CD4-positive, alpha-beta T cell treated with Interleukin-1 beta for 1 hour (primary cell): ENCODE measurements around the gene PPM1B.
"Not testable (repeated sequence)": the region's sequence is repeated elsewhere in the genome, so short reads cannot be mapped to it uniquely, and the experiment has no call there.

Experiments used
- DNase-seq, 2 donors: peaks; one replicate each; pipeline ENCODE4 v3.0.0-alpha.2; 2020 to 2022

The PPM1B gene

GRCh38 chr2:44203542-44203941 lies 34.9 kb downstream of the PPM1B start:
- DNase-seq, result no peak

GRCh38 chr2:44205169-44205568 lies 36.5 kb downstream of the PPM1B start:
- no peak for DNase-seq

DNA sequence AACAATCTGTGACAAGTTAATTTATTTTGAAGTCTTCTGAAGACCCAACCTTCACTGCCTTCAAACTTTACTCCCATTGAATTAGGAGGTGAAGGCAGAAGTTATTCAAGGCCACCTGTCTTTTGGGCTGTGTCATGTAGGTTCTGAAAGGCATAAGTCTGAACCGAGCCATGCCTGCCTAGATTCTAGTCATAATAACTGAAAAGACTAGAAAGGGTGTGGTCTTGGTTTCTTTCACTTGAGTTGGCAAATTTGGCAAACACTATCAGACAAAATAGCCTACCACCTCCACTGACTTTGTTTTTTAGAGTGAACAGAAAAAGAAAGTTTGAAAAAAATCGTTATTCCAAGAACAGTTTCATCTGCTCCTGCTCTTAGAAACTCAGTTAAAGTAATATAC lies 38.4 kb downstream of the PPM1B start:
- no peak for DNase-seq

- DNase-seq, result not testable (repeated sequence)
These were observed 39.0 kb downstream of the PPM1B start for GRCh38 chr2:44207648-44208047.

DNA sequence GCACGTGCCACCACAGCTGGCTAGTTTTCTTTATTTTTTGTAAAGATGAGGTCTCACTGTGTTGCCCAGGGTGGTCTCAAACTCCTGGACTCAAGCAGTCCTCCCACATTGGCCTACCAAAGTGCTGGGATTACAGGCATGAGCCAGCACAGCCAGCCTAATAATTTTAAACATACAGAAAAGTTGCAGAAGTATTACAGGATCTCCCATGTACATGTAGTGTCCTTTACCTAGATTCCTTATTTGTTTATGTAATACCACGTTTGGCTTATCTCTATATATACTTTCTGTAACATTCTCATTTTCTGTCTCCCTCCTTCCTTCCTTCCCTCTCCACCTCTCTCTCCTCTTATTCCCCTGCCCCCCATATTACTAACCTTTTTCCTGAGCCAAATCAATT lies 41.7 kb downstream of the PPM1B start:
- no peak for DNase-seq

GRCh38 chr2:44211183-44211582 lies 42.5 kb downstream of the PPM1B start:
- DNase-seq, result no peak

GRCh38 chr2:44212302-44212701 lies 43.6 kb downstream of the PPM1B start:
- DNase-seq, result no peak

DNA sequence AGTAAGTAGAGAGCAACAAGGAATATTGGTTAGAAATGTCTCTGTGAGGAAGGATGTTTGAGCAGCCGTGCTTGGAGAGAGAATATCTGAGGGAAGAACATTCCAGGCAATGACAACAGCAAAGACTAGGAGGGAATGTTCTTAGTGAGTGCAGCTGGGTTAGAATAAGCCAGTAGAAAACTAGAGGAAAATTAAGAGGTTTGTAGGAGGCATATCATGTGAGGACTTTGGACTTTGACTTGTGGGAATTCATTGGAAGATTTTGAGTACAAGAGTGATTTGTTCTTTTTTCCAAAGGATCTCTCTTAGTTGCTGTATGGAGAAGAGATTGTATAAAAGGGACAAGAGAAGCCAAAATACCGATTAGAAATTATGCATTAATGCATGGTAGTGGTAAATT lies 47.2 kb downstream of the PPM1B start:
- no peak for DNase-seq

DNA sequence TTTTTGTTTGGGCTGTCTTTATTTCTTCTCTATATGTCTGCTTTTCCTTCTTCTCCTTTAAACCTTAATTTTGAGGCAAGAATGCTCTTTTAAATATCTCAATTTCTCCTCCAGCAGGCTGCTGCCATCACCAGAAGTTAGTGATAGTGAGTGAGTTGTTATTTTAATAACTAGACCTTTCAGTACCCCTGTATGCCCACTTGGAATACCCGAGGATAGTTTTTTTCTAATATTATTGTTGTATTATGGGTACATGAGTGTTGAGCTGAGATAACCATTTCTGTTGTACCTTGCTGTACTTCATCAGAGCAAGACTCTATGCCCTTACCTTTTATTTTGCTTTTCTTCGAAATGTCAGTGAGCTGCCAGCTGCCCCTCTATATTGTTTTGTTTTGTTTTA lies 50.1 kb downstream of the PPM1B start:
- no peak for DNase-seq

GRCh38 chr2:44226753-44227152 lies 58.1 kb downstream of the PPM1B start:
- no peak for DNase-seq

- DNase-seq, result no peak
These were observed 61.7 kb downstream of the PPM1B start for GRCh38 chr2:44230378-44230777.

GRCh38 chr2:44233450-44234128 lies 64.9 kb downstream of the PPM1B start:
- no peak for DNase-seq

- peak; percentile 25 to 54 for DNase-seq
These were observed 68.5 kb downstream of the PPM1B start for GRCh38 chr2:44237221-44237620.

GRCh38 chr2:44242904-44243303 lies 74.2 kb downstream of the PPM1B start:
- no peak for DNase-seq

DNA sequence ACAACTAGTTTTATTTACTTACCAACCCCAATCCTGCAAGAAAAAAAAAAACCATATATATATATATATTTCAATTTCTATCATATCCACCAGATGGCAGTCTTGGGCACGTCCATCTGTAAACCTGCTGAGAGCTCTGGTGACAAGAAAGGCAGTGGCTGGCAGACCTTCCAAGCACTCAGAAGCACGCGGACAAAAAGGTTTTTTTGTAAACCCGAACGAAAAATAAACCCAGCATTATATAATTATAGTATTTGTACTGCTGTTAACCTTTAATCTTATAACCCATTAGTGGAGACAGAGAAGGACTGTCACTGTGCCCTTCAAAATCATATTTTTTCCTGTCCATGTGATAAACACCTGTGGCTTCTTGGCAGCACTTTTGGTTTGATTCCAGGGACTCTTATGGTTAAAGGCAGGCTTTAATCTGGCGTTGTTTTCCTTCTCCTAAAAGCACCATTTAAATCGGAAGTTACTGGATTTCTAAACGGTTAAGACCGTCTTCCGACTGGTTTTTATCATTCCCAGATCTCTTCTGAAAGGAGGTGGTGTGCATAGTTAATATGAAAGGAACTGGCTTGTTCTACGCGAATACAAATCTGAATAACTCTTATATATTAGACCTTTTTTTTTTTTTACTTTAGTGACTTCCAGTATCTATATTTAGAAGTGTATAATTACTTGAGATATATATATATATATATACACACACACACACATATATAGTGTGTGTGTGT lies 75.6 kb downstream of the PPM1B start:
- peak; percentile 56 to 71 for DNase-seq

DNA sequence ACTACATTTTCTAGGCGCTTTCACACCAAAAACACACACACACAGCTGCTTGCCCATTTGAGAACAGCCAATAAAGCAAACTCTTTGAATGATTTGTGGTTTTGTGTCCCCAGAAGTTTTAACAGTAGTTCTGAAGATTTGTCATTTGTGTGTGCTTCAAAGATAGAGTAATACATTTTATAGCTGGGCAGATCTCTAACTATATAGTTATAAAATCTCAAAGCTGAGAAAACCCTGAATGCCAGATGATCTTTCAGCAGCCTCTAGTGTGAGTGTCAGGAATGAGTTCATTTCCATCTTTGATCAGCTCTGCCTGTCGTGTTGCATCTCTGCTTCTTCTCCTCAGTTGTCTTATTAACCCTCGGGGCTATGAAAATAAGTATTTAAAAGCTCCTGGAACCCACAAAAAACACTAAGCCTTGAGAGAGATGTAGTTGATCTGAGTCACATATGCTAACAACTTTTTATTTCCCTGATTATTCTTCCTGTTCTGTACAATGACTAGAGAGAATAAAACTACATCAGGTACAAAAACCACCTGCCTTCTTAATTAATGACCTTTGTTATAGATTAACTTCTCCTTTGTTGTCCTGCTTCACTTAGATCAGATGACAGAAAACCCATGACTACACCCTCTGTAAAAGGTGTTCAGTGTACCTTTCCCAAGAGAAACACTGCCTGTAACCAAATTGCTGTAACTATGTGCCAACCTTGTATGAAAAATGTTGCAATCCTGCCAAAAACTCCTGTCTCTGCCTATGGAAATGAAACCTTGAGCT lies 76.6 kb downstream of the PPM1B start:
- no peak for DNase-seq

DNA sequence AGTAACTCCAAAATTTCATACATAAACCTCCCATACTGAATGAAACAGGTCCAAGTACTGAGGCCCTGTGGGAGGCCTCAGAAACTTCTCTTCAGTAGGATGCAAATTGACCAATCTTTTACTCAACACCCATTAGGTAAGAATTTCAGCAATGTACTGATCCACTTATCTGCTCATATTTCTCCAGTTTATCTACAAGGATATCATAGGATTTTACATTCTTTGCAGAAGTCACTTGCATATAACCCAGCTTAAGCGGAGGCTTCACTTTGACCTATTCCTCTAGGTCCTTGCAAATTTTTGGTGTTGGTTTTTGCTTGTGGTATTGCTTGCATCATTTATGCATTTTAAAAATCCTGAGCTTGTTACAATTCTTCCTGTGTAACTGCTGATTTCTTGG lies 77.8 kb downstream of the PPM1B start:
- DNase-seq, result no peak

- no peak for DNase-seq
These were observed 78.2 kb downstream of the PPM1B start for GRCh38 chr2:44246840-44247369.

GRCh38 chr2:44247924-44248323 lies 79.2 kb downstream of the PPM1B start:
- no peak for DNase-seq

DNA sequence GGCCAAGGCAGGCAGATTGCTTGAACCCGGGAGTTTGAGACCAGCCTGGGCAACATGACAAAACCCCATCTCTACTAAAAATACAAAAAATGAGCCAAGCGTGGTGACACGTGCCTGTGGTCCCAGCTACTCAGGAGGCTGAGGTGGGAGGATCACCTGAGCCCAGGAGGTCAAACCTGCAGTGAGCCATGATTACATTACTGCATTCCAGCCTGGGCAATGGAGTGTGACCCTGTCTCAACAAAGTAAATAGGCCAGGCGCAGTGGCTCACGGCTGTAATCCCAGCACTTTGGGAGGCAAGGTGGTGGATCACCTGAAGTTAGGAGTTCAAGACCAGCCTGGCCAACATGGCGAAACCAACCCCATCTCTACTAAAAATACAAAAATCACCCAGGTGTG lies 80.6 kb downstream of the PPM1B start:
- DNase-seq, result not testable (repeated sequence)

GRCh38 chr2:44250376-44250775 lies 81.7 kb downstream of the PPM1B start:
- DNase-seq, result no peak

- no peak for DNase-seq
These were observed 85.3 kb downstream of the PPM1B start for GRCh38 chr2:44254023-44254422.

GRCh38 chr2:44255704-44256103 lies 87.0 kb downstream of the PPM1B start:
- DNase-seq, result not testable (repeated sequence)

DNA sequence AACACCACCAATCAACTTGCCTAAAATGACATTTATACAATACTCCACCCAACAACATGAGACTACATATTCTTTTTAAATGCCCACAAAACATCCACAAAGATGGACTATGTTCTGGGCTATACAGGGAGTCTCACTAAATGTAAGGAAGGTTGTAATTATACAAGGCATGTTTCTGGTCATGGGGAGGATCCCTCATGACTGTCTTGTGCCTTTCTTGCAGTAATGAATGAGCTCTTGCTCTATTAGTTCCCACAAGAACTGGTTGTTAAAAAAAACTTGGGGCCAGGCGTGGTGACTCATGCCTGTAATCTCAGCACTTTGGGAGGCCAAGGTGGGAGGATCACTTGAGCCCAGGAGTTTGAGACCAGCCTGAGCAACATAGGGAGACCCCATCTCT lies 89.1 kb downstream of the PPM1B start:
- DNase-seq, result not testable (repeated sequence)
